GM19468 (cell line): Measurements from ENCODE around the gene DYNLT4.
A peak's percentile ranks its signal among the peaks of the same experiment; 100 is the strongest.
"Not testable (repeated sequence)": the region's sequence is repeated elsewhere in the genome, so short reads cannot be mapped to it uniquely, and the experiment has no call there.

Experiments used
- ATAC-seq: cut with Tn5 transposase; IDR thresholded peaks from one replicate; pipeline ENCODE4 v1.9.1; 2021; ENCODE audit warnings: mild to moderate bottlenecking, moderate library complexity, moderate number of reproducible peaks; ENCODE audit not compliant: unreplicated experiment; ENCODE audit errors: extremely low read depth

Gene DYNLT4

DNA sequence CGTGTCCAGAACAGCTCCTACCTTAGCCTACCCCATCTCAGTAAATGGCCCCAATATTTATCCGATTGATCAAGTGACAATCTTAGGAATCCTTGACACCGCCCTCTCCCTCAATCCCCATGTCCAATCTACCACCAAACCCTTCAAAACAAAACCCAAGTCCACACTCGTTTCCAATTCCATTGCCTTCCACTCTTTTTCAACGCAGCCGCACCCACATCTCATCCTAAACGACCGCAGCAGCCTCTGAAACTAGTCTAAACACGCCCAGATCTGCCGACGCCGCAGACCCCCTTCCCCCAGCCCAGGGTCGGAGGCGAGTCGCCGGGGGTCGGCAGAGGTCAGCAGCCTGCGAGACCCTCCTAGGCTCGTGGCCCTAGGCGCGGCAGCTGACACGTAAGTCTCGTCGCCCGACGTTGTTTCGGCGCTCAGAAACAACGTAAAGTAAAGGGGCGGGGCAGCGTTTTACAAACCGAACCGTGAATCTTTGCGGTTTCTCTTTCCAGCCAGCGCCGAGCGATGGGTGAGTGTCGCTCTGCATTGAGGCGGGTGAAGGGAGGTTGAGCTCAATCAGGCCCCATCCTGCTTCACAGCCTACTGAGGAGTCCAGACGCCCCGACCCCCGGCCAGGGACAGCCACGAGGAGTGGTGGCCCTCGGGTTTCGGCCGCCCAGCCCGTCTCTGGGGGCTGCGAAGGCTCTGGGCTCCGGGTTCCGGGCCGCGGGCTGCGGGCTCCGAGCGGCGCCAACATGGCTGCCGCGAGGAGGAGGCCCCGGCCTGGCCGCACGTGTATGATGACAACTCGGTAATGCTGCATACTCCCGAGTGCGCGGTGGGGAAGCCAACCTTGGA lies 31.8 kb downstream of the DYNLT4 start, which contains the start of gene RPS8:
Gene RPS8 (plus strand): TSS at position 463 of the 852 bp plus-strand sequence. CDS start 57 bp downstream, at position 520.
- ATAC-seq: peak; percentile 66

DNA sequence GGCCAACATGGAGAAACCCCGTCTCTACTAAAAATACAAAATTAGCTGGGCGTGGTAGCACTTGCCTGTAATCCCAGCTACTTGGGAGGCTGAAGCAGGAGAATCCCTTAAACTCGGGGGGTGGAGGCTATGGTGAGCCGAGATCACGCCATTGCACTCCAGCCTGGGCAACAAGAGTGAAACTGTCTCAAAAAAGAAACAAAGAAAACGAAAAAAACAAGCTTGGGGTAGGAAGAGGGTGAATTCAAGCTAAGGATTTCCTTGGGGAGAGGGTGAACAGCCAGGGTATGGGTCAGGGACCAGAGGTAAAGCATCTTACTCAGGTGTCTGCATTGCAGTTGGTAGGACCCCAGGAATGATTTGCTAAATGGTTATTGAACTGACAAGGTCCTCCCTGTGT lies 40.7 kb downstream of the DYNLT4 start:
- not testable (repeated sequence) for ATAC-seq

DNA sequence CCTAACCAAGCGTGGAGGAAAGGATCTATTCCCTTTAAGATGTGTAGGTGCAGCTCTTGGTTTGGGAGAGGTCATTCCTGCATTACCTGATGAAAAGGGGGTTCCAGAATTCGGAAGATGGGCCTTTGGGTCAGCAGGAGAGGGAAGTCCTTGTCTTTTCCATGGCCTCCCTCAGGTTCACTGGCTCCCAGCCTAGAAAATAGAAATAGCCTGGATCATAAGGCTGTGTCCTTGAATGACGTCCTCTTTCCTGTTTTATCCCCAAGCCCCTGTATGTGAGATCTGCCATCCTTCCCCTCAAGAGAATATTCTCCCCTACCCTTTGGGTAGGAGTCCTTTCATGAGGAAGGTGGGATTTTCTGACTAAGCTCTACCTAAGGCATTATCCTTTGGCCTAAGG lies 46.3 kb downstream of the DYNLT4 start:
- no peak for ATAC-seq

DNA sequence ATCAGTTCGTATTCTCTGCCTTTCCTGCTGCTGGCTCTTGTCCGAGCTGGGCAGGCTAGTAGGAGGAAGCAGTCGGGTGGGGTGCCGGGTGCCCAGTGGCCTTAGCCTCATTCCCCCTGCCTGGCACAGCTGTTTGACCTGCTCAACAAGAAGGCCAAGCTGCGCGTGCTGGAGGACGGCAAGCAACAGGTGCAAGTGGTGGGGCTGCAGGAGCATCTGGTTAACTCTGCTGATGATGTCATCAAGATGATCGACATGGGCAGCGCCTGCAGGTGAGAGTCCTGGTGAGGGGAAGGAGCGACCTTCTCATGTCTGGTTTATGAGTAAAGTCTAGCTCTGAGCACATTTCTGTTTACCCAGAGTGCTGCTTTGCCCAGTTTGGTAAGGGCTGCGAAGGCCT lies 48.1 kb downstream of the DYNLT4 start:
- ATAC-seq: no peak

DNA sequence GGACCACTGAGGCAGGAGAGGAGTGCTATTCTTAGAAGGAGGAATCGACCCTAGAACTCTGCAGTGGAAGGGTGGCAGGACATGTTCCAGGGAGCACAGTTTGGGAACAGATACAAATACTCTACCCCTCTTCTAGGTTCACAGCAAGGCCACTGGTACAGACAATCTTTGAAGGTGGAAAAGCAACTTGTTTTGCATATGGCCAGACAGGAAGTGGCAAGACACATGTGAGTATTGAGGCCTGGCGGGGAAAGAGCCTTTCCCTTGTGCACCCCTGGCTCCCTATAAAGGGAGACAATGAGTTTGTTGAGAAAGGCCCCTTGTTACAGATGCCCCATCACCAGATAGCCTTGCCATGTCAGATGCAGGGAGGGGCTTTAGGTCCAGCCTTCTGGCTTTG lies 49.7 kb downstream of the DYNLT4 start:
- no peak for ATAC-seq
